HuH-7.5 (cell line): ENCODE data around the gene SLC49A4.
A peak's percentile ranks its signal among the peaks of the same experiment; 100 is the strongest.

Experiments
- DNase-seq: peaks from one replicate; pipeline ENCODE4 v3.0.0; 2011; ENCODE audit warnings: low spot score

SLC49A4 gene

GRCh38 chr3:122858373-122858772 is 63.5 kb downstream of the SLC49A4 start:
- DNase-seq = no peak

GRCh38 chr3:122859021-122859805 is 64.3 kb downstream of the SLC49A4 start:
- DNase-seq = no peak

GRCh38 chr3:122862381-122862780 is 67.5 kb downstream of the SLC49A4 start:
- no peak for DNase-seq

GRCh38 chr3:122864498-122864897 is 69.6 kb downstream of the SLC49A4 start:
- DNase-seq = no peak

- no peak for DNase-seq
Measured at GRCh38 chr3:122868322-122868721, 73.5 kb downstream of the SLC49A4 start.

- DNase-seq = no peak
Measured at GRCh38 chr3:122873741-122874515, 79.1 kb downstream of the SLC49A4 start.

- no peak for DNase-seq
Measured at GRCh38 chr3:122875547-122876127, 80.8 kb downstream of the SLC49A4 start.

- no peak for DNase-seq
Measured at GRCh38 chr3:122880173-122880572, 85.3 kb downstream of the SLC49A4 start.

GRCh38 chr3:122880624-122881023 is 85.8 kb downstream of the SLC49A4 start:
- DNase-seq = no peak

GRCh38 chr3:122882361-122882947 is 87.6 kb downstream of the SLC49A4 start:
- DNase-seq = no peak

- no peak for DNase-seq
Measured at GRCh38 chr3:122886251-122886650, 91.4 kb downstream of the SLC49A4 start.

GRCh38 chr3:122886946-122887345 is 92.1 kb downstream of the SLC49A4 start:
- DNase-seq = no peak

GRCh38 chr3:122890077-122890719 is 95.3 kb downstream of the SLC49A4 start:
- no peak for DNase-seq

- no peak for DNase-seq
Measured at GRCh38 chr3:122890720-122891220, 95.9 kb downstream of the SLC49A4 start.

GRCh38 chr3:122892118-122892960 is 97.5 kb downstream of the SLC49A4 start:
- DNase-seq = no peak

- no peak for DNase-seq
Measured at GRCh38 chr3:122893282-122893681, 98.4 kb downstream of the SLC49A4 start.

- DNase-seq = peak; percentile 20
Measured at GRCh38 chr3:122893754-122894668, 99.1 kb downstream of the SLC49A4 start.

GRCh38 chr3:122898298-122898697 is 103.4 kb downstream of the SLC49A4 start:
- DNase-seq = no peak

GRCh38 chr3:122902326-122902725 is 107.5 kb downstream of the SLC49A4 start:
- no peak for DNase-seq

GRCh38 chr3:122903171-122903570 is 108.3 kb downstream of the SLC49A4 start:
- DNase-seq = peak; percentile 4
